DOHH2 (cell line): ENCODE data around the gene ARHGEF9.

ENCODE experiments used
- H3F3A ChIP-seq: fragments of 200-600 bp; sonication (generic), shearing (Covaris generic); 2 replicates; pipeline ENCODE4 v1.6.0; 2016; ENCODE audit warnings: antibody characterized with exemption, mild to moderate bottlenecking; ENCODE audit not compliant: control insufficient read depth, insufficient read depth
- H3K27ac ChIP-seq: fragments of 200-600 bp; sonication (generic); 2 replicates; pipeline ENCODE4 v1.5.1; 2014; ENCODE audit warnings: low read depth, mild to moderate bottlenecking, low read length, moderate library complexity
- H3K27me3 ChIP-seq: fragments of 200-600 bp; sonication (generic); 2 replicates; pipeline ENCODE4 v1.6.1; 2014; ENCODE audit warnings: mild to moderate bottlenecking, low read length, mixed read lengths; ENCODE audit not compliant: control insufficient read depth
- H3K36me3 ChIP-seq: fragments of 200-600 bp; sonication (generic); 2 replicates; pipeline ENCODE4 v1.6.1; 2014; ENCODE audit warnings: mild to moderate bottlenecking, low read length, moderate library complexity, mixed read lengths; ENCODE audit not compliant: control insufficient read depth
- H3K4me1 ChIP-seq: fragments of 200-600 bp; sonication (generic); 2 replicates; pipeline ENCODE4 v1.6.1; 2014; ENCODE audit warnings: mild to moderate bottlenecking, low read length, mixed read lengths; ENCODE audit not compliant: control insufficient read depth
- H3K4me2 ChIP-seq: fragments of 200-600 bp; sonication (generic); 2 replicates; pipeline ENCODE4 v1.6.0; 2014; ENCODE audit warnings: mild to moderate bottlenecking, low read length, moderate library complexity
- H3K4me3 ChIP-seq: fragments of 200-600 bp; sonication (generic); 2 replicates; pipeline ENCODE4 v1.5.1; 2014; ENCODE audit warnings: mild to moderate bottlenecking, low read length, mixed read lengths
- H3K79me2 ChIP-seq: fragments of 200-600 bp; sonication (generic); 2 replicates; pipeline ENCODE4 v1.6.1; 2014; ENCODE audit warnings: mild to moderate bottlenecking, low read length, mixed read lengths; ENCODE audit not compliant: control insufficient read depth
- H3K9me2 ChIP-seq: fragments of 200-600 bp; sonication (generic); replicated peaks from 2 replicates; pipeline ENCODE4 v1.6.1; 2014; ENCODE audit warnings: mild to moderate bottlenecking, low read length, mixed read lengths; ENCODE audit not compliant: control insufficient read depth
- H3K9me3 ChIP-seq: fragments of 200-600 bp; sonication (generic); 2 replicates; pipeline ENCODE4 v1.6.1; 2014; ENCODE audit warnings: antibody characterized with exemption, low read length, mixed read lengths; ENCODE audit not compliant: control insufficient read depth, insufficient read depth
- H4K20me1 ChIP-seq: fragments of 200-600 bp; sonication (generic); 2 replicates; pipeline ENCODE4 v1.6.0; 2014; ENCODE audit warnings: low read depth, mild to moderate bottlenecking, antibody characterized with exemption, low read length, moderate library complexity; ENCODE audit not compliant: control insufficient read depth, insufficient read depth
- EZH2phosphoT487 ChIP-seq: fragments of 200-600 bp; sonication (generic); IDR thresholded peaks from 2 replicates; pipeline ENCODE4 v1.6.1; 2017; ENCODE audit warnings: borderline replicate concordance, mild to moderate bottlenecking, antibody characterized with exemption, low read length, moderate library complexity, mixed read lengths
- TF ChIP-seq, protein P1 (sequence below): fragments of 200-600 bp; sonication (generic); IDR thresholded peaks from one replicate; pipeline ENCODE4 v1.5.1; 2014; ENCODE audit warnings: antibody characterized with exemption, mild to moderate bottlenecking, low read depth, low read length; ENCODE audit not compliant: poor library complexity, severe bottlenecking

ARHGEF9 gene

DNA sequence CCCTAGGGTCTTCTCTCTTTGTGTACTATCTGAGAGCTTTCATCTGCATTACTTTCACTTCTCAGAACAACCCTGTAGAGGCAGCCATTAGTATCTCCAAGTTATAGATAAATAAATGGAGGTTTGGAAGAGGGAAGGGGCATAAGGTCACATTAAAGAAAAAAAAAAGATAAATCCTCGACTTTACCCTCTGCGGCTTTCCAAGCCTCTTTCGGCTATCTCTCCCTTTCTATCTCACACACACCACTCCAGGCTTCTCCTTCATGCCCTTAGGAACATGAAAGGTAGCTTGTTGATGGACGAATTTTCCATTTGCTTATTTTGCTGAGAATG lies 660 bp upstream of the ARHGEF9 start:
- no peak overlapping the region for H3K4me3 ChIP-seq

GRCh38 chrX:63784346-63784901 lies 590 bp downstream of the ARHGEF9 start:
- Histone ChIP-seq H3K4me2 (no peak overlapping the region), H3K4me3 (no peak overlapping the region), H3K9me3 (no peaks in the 10 kb centered on the region), H3K27me3 (no peaks in the 10 kb centered on the region), H3K9me2 (no peaks in the 10 kb centered on the region), H3K27ac (no peak overlapping the region), H3K4me1 (no peaks in the 10 kb centered on the region), H3K36me3 (no peaks in the 10 kb centered on the region), H3F3A (no peaks in the 10 kb centered on the region), H4K20me1 (no peaks in the 10 kb centered on the region), H3K79me2 (no peaks in the 10 kb centered on the region)
- TF ChIP-seq, protein P1, sequence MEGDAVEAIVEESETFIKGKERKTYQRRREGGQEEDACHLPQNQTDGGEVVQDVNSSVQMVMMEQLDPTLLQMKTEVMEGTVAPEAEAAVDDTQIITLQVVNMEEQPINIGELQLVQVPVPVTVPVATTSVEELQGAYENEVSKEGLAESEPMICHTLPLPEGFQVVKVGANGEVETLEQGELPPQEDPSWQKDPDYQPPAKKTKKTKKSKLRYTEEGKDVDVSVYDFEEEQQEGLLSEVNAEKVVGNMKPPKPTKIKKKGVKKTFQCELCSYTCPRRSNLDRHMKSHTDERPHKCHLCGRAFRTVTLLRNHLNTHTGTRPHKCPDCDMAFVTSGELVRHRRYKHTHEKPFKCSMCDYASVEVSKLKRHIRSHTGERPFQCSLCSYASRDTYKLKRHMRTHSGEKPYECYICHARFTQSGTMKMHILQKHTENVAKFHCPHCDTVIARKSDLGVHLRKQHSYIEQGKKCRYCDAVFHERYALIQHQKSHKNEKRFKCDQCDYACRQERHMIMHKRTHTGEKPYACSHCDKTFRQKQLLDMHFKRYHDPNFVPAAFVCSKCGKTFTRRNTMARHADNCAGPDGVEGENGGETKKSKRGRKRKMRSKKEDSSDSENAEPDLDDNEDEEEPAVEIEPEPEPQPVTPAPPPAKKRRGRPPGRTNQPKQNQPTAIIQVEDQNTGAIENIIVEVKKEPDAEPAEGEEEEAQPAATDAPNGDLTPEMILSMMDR, result no peak
- no peak for TF ChIP-seq EZH2phosphoT487

More for the DNA sequence above, 660 bp upstream of the ARHGEF9 start:
- Histone ChIP-seq H3K36me3 (no peaks in the 10 kb centered on the region), H4K20me1 (no peaks in the 10 kb centered on the region), H3K4me2 (no peak overlapping the region), H3K27ac (no peak overlapping the region), H3K9me2 (no peaks in the 10 kb centered on the region), H3K27me3 (no peaks in the 10 kb centered on the region), H3F3A (no peaks in the 10 kb centered on the region), H3K4me1 (no peaks in the 10 kb centered on the region), H3K9me3 (no peaks in the 10 kb centered on the region), H3K79me2 (no peaks in the 10 kb centered on the region)
- TF ChIP-seq, protein P1, result no peak
- no peak for TF ChIP-seq EZH2phosphoT487

- Histone ChIP-seq H3K9me3 (no peaks in the 10 kb centered on the region), H4K20me1 (no peaks in the 10 kb centered on the region), H3F3A (no peaks in the 10 kb centered on the region), H3K79me2 (no peaks in the 10 kb centered on the region), H3K4me1 (no peaks in the 10 kb centered on the region), H3K9me2 (no peaks in the 10 kb centered on the region), H3K27ac (no peak overlapping the region), H3K36me3 (no peaks in the 10 kb centered on the region), H3K4me3 (no peak overlapping the region), H3K4me2 (no peak overlapping the region), H3K27me3 (no peaks in the 10 kb centered on the region)
- TF ChIP-seq, protein P1, result no peak
- no peak for TF ChIP-seq EZH2phosphoT487
These were observed 2.5 kb downstream of the ARHGEF9 start for GRCh38 chrX:63782515-63782914.
